GM12872 (cell line): ENCODE measurements around the gene KRTAP9-1.

Experiments
- CTCF ChIP-seq: IDR thresholded peaks from 3 replicates; pipeline ENCODE4 v1.5.1; 2011; ENCODE audit warnings: low read depth, mild to moderate bottlenecking, low read length, moderate library complexity; ENCODE audit not compliant: insufficient read depth

The KRTAP9-1 gene

GRCh38 chr17:41176744-41177387, 12.8 kb upstream of the KRTAP9-1 start:
- no peak for TF ChIP-seq CTCF

GRCh38 chr17:41177727-41178271, 11.9 kb upstream of the KRTAP9-1 start, which contains the start of gene KRTAP4-2:
TSS of gene KRTAP4-2 (minus strand) at chr17:41178221. CDS start at chr17:41178164, 57 bp downstream.
- no peak for TF ChIP-seq CTCF

- TF ChIP-seq CTCF: no peak
These were observed 11.3 kb upstream of the KRTAP9-1 start for GRCh38 chr17:41178341-41178740.

- no peak for TF ChIP-seq CTCF
These were observed 10.7 kb upstream of the KRTAP9-1 start for GRCh38 chr17:41178843-41179616.

GRCh38 chr17:41184480-41184961, 5.2 kb upstream of the KRTAP9-1 start, which contains the start of gene KRTAP4-1:
TSS of gene KRTAP4-1 (minus strand) at chr17:41184911. CDS start at chr17:41184854, 57 bp downstream.
- no peak for TF ChIP-seq CTCF

GRCh38 chr17:41185001-41185400, 4.7 kb upstream of the KRTAP9-1 start:
- no peak for TF ChIP-seq CTCF

GRCh38 chr17:41186872-41187271, 2.8 kb upstream of the KRTAP9-1 start:
- TF ChIP-seq CTCF: no peak
